ENCODE data around the gene PTCH2.
"Not testable (repeated sequence)": the region's sequence is repeated elsewhere in the genome, so short reads cannot be mapped to it uniquely, and the experiment has no call there.

The PTCH2 gene

GRCh38 chr1:44838294-44838693 is 4.8 kb downstream of the PTCH2 start:
- DNase-seq (ENCODE audit: low read depth in 2 of 2), result not testable (repeated sequence)

DNA sequence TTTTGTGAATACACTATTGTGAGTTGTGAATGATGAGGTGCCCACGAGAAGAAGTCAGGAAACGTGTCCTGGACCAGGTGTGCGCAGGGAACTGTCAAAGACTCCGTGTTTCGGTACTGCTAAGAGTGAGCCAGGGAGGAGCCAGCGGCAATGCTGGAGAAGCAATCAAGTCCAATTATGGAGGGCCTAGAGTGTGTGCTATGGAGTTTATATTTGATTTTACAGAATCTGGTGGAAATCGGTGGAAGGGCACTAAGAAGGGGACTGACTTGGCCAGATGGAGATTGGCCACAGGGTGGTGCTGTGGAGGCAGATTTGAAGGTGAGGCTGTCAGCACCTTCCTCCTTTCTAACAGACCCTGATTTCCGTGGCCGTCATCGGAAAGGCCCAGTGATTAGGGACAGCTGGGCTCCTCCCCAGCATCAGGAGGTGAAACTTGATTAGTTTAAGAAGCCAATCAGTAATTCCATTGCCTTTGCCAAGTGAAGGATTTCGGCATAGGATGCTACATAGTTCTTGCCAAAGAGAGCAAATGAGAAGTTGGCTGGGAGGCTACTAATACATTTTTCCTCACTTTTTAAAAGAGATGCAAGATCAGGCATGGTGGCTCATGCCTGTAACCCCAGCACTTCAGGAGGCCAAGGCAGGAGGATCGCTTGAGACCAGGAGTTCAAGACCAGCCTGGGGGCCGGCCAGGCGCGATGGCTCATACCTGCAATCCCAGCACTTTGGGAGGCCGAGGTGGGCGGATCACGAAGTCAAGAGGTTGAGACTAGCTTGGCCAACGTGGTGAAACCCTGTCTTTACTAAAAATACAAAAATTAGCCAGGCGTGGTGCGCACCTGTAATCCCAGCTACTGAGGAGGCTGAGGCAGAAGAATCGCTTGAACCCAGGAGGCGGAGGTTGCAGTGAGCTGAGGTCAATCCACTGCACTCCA is 7.0 kb downstream of the PTCH2 start:
- peak; percentile 50 to 64 for DNase-seq (ENCODE audit: low read depth in 2 of 2)

DNA sequence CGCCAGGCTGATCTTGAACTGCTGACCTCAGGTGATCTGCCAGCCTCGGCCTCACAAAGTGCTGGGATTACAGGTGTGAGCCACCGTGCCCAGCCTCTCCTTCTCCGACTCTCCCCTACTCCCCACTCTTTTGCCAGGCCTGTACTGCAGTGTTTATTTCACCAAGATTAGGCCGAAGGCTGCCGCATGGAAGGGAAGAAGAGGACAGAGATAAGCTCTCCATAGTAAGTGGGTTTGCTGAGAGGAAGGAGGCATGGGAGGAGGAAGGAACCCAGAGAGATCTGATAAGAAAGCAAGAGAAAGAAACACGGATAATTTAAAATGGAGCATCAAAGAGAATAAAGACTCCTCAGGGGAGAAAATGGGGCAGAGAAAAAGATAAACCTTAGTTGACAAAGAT is 8.7 kb downstream of the PTCH2 start:
- no peak for DNase-seq (ENCODE audit: low read depth in 2 of 2)

- DNase-seq (ENCODE audit: low read depth in 2 of 2), result no peak
Measured at GRCh38 chr1:44832056-44832705, 10.9 kb downstream of the PTCH2 start.

GRCh38 chr1:44831516-44831915 is 11.5 kb downstream of the PTCH2 start:
- no peak for DNase-seq (ENCODE audit: low read depth in 2 of 2)

DNA sequence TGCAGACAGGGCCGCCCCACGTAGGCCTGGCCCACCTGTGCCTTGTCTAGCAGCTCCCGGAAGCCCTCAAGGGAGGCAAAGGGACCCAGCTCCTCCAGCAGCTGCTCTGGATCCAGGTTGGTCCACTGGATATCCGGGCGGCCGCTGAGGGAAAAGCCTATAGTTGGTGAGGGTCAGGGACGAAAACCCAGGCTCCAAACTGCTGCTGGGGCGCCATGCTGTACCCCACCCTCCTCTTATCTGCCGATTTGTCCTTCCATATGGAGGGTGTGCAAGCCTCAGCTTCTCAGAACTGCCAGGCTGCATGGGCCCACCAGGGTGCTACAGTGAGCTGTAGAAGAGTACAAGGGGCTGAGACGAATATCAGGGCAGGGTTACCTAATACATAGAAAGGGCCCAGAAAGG is 12.2 kb downstream of the PTCH2 start:
- DNase-seq (ENCODE audit: low read depth in 2 of 2), result no peak

GRCh38 chr1:44829506-44830384 is 13.3 kb downstream of the PTCH2 start:
- DNase-seq (ENCODE audit: low read depth in 2 of 2), result no peak

- DNase-seq (ENCODE audit: low read depth in 2 of 2), result no peak
Measured at GRCh38 chr1:44828841-44829440, 14.1 kb downstream of the PTCH2 start.

DNA sequence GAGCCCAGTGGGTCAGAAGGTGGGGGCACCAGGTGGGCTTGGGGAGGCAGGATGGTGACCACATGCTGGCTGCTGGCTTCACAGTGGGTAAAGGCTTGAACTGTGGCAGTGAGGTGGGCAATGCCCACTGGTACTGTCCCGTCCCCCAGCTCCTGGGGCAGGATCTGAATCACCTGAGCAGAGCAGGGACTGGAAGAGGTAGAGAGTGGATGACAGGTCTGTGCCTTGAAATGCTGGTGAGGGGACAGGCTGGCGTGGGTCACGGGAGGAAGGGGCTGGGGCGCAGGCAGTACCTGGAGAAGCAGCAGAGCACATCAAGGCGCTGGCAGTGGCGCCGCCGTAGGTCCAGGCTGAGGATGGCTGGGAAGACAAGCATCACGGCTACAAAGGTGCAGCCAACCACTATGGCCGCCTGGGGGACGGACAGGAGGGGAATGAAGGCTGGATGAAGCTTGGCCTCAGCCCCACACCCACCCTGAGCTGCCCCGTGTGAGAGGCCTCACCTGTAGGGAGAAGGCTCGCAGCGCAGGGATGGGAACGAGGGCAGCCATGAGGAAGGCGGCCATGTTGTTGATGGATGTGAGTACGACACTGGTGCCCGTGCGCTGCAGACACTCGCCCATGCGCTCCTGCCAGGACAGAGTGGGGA is 14.9 kb downstream of the PTCH2 start:
- DNase-seq (ENCODE audit: low read depth in 2 of 2), result no peak

GRCh38 chr1:44827197-44828002 is 15.7 kb downstream of the PTCH2 start:
- no peak for DNase-seq (ENCODE audit: low read depth in 2 of 2)

DNA sequence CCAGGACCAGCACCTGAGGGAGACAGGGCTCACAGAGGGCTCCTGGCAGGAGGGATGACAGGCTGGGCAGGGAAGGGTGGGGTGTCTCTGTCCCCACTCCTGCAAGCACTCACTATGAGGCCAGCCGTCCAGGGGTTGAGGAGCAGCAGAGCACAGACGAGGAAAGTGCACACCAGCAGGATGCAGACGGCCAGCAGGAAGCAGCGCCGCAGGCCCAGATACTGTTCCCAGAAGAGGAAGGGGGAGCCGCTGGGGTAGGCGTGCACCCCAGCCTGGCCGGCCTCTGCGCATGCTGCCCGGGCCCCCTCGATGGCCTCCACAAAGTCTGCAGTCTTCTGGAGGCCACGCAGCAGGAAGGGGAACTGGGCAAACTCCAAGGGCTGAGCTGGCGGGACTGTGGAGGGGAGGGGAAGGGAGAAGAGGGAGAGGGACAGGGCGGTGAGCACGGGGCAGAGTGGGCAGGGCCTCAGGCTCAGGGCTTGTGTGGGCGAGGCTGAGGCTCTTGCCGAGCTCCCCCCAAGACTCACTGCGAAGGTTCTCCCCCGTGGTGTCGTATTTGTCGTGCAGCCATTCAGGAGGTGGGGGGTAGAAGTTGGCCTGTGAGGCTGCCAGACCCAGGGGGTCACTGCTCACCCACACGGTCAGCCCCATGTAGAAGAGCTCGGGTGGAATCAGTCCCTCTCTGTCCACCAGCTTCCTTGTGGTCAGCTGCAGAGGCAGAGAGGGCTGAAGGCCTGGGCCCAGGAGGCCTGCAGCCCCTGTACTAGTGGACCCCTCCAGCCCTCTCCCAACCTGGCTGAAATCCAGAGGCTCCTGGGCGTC is 16.5 kb downstream of the PTCH2 start:
- DNase-seq (ENCODE audit: low read depth in 2 of 2), result no peak

- DNase-seq (ENCODE audit: low read depth in 2 of 2), result not testable (repeated sequence)
Measured at GRCh38 chr1:44824392-44824791, 18.7 kb downstream of the PTCH2 start.

DNA sequence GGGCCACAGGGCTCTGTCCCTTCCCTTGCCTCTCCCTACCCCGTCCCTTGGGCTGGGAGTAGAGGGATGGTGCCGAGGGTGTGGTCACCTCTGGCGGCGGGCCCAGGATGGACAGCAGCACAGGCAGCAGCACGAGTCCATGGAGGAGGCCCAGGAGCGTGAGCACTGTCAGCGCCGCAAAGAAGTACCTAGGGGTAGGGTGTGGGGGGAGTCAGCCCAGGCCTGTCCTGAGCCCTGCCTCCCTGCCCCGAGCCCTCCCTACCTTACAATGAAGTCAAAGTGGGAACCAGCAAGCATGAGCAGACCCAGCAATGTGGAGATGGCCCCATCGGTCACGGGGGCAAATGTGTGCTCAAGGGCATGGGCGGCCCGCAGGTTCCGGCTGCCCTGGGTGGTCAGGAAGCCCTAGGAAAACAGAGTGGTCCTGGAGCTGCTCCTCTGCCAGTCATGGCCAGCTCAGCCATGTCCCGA is 20.0 kb downstream of the PTCH2 start:
- DNase-seq (ENCODE audit: low read depth in 2 of 2), result no peak

- DNase-seq (ENCODE audit: low read depth in 2 of 2), result no peak
Measured at GRCh38 chr1:44822131-44822701, 20.8 kb downstream of the PTCH2 start.

DNA sequence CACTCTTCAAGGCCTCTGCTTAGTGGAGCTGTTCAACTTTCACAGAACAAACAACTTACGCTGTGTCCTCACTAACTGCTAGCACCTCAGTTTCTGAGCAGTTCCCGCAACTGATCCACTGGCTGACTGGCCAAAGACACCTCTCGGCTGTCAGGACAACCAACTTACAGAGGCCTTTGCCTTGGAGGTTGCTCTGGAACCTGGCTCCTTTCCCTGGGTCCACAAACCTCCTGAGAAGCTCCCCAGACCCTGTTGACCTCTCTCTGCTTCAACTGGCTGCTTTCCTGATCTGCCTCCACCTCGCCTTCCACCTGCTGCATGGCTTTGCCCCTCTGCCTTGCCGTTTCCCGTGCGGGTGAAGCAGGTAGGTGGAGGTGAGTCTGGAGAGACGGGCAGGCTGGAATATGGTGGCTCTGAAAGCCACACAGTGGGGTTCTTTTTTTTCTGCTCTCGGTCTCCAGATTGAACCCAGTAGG is 21.8 kb downstream of the PTCH2 start:
- DNase-seq (ENCODE audit: low read depth in 2 of 2), result no peak

DNA sequence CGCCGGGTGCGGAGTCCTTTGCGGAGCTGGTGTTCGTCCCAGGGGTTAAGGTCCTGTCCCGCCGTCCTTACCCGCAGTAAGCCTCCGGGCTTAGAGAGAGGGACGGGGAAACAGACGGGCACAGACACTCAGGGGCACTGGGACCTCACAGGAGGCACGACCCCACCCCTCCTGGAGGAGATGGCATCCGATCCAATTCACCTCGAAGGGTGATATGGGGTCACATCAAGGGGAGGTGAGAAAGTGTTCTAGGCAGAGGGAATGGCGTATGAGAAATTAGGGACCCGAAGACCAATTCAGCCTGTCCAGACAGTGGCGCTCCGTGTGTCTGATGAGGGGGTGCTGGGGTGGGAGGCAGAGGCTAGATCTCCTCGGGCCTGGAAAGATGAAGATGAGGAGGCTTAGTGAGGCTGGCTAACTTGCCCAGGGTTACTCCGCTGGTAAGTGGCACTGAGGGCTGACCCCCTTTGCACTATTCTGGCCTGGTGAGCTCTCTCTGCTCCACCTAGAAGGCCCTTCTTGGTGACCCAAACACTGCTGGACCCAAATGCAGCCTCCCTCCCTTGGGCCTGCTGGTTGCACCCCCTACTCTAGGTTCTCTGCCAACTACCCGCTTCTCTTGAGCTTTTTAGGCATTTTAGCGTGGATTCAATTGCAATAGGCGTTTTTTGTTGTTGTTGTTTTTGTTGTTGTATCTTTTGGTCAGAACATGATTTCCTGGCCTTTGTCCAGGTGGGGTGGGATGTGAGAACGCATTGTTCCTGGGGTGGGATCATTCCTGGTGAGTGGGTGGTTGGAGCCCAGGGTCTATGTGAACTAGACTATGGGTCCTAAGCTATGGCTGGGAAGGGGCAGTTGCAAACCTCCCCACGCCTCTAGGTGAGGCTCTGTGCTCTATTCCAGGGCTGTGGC is 22.5 kb downstream of the PTCH2 start:
- DNase-seq (ENCODE audit: low read depth in 2 of 2), result no peak

GRCh38 chr1:44819608-44820327 is 23.3 kb downstream of the PTCH2 start:
- DNase-seq (ENCODE audit: low read depth in 2 of 2), result peak; percentile 96
